Erythroblast (primary cell): Measurements from ENCODE around the gene ABCD1.

Experiments used
- GATA1 ChIP-seq: IDR thresholded peaks from 2 replicates; pipeline ENCODE4 v1.6.1; 2011; ENCODE audit warnings: low read depth, mild to moderate bottlenecking, control low read depth, low read length, moderate library complexity
- POLR2A ChIP-seq: IDR thresholded peaks from 2 replicates; pipeline ENCODE4 v1.6.1; 2011; ENCODE audit warnings: mild to moderate bottlenecking, low read length

DNA sequence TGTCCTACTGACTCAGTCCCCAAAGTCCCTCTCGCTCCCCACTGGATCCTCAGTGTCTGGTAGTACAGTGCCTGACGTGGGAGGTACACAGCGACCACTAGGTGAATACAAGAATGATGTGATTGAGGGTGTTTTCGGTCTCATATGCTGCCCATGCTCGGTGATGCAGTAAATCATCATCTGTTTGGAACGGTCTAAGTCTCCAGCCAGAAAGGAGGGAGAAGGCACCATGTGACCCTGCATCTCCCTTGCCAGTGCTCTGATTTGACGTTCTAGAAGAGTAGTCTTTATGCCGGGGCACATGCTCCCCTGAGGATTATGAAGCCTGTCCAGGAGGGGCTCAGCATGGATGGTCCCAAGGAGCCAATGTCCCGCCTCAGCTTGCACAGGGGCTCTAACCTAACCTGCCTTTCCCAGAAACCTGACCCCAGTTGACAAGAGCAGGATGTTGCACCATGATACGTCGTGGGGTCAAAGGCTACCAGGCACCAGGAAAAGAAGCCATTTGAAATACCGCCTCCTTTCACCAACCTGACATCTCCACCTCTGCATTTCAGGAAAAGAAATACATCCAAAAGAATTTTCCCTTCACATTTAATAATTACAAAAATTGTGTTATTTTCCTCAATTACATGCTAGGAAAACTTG, 25.6 kb downstream of the ABCD1 start:
- no peak for TF ChIP-seq POLR2A
- no peak for TF ChIP-seq GATA1
